ENCODE results near the gene MRGPRD.

MRGPRD gene

DNA sequence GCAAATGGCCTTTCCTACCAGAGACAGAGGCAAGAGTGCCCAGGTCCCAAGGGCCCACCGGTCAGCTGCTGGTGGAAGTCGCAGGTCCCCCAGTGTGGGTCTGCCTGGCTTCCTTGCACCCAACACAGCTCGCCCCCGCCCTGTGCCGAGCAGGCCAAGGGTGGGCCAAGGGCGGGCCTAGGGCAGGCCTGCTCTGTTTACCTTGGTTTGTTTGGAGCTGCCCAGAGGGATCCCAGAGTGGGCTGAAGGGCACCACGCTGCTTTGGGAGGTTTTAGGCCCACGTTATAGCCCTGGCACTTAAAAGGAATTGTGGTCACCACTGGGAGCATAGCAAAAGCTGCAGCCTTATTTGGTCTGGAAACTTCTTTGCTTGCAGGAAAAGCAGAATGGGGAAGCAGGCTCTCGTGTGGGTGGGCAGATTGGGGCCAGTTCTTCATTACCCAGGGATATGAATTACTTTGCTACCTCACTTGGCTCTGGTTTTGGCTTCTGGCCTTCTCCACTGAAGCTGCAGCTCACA lies 38.0 kb downstream of the MRGPRD start:
- TF ChIP-seq ZNF274 (IDR thresholded peaks at IDR 0.05; ENCODE audit: low read depth, low read length), result no peak
- no peak overlapping the region for H3K4me3 ChIP-seq (ENCODE audit: low read length)

- TF ChIP-seq ZNF274 (IDR thresholded peaks at IDR 0.05; ENCODE audit: low read depth, low read length), result no peak
- no peak overlapping the region for H3K4me3 ChIP-seq (ENCODE audit: low read length)
Observed at GRCh38 chr11:68942095-68942620, 38.6 kb downstream of the MRGPRD start.

DNA sequence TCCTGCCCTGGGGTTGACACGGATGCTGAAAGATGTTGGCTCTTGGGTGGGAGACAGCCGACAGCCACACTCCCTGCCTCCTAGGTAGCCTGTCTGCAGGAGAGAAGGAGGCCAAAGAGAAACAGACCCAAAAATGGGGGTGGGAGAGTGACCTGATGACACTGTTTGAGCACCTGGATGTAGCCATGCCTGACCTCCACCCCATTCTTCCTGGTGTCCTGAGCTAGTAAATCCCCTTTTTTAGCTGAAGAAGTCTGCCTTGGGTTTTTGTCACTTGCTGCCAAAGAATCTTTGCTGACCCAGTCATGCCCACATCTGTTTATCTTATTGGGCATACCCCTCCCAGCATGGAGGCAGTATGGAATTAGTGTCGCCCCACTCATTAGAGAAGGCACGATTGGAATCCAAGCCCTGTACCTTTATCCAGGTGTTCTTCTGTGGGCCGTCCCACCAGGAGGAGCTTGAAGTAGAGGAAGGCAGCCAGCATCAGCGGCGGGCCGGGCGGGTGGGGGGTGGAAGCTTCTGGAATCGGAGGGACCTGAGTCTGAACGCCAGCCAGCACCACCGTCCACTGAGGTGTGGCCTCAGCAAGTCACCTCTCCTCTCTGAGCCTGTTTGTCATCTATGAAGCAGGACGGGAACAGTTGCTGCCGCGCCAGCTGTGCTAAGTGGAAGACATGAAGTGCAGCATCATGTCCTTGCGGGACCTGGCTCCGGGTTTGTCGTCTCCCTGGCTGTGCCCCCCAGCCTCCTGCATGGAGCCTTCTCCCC lies 39.3 kb downstream of the MRGPRD start:
- H3K4me3 ChIP-seq (ENCODE audit: low read length), result no peak overlapping the region
- TF ChIP-seq ZNF274 (IDR thresholded peaks at IDR 0.05; ENCODE audit: low read depth, low read length), result no peak

- no peak for TF ChIP-seq ZNF274 (IDR thresholded peaks at IDR 0.05; ENCODE audit: low read depth, low read length)
Observed at GRCh38 chr11:68940651-68941323, 40.0 kb downstream of the MRGPRD start.

DNA sequence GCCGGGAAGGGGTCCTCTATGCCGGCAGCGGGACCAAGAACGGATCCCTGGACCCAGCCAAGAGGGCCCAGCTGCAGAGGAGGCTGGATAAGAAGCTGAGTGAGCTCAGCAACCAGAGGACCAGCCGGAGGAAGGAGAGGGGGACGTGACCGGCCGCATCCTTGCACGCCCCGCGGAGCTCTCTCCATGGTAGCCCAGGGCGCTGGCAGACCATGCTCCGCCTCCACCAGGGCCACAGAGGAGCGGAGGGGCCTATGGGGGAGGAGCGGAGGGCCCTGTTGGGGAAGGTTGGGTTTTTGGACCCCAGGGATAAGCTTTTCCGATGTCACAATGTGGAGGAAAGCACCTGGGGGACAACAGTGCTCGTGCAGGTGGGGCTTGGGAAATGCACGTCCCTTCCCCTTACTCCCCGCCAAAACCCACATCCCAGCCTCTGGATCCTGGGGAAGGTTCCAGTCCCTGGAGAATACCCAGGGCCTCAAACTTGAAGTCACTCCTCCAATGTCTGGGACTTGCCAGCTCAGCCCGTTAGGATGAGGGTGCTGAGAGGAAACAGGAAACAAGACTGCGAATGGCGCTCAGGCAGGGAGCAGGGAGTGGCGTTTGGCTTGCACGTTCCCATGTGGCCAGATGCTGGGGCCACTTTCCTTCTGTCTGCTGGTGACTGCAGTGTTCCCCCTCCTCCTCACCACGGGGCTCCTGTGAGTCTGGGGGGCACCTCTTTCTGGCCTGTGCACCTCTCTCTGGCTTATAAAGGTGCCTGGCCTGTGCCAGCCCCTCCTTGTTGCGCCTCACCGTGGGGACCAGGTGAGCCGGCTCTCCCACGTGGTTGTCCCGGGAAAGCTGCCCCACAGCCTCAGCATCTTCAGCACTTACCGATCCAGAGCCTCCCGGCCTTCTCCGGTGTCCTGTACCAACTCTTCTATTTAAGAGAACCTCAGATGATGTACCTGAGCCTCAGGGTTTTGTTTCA lies 40.9 kb downstream of the MRGPRD start:
- no peak for TF ChIP-seq ZNF274 (IDR thresholded peaks at IDR 0.05; ENCODE audit: low read depth, low read length)
- no peak overlapping the region for H3K4me3 ChIP-seq (ENCODE audit: low read length)

More at GRCh38 chr11:68940651-68941323, 40.0 kb downstream of the MRGPRD start:
- no peak overlapping the region for H3K4me3 ChIP-seq (ENCODE audit: low read length)

DNA sequence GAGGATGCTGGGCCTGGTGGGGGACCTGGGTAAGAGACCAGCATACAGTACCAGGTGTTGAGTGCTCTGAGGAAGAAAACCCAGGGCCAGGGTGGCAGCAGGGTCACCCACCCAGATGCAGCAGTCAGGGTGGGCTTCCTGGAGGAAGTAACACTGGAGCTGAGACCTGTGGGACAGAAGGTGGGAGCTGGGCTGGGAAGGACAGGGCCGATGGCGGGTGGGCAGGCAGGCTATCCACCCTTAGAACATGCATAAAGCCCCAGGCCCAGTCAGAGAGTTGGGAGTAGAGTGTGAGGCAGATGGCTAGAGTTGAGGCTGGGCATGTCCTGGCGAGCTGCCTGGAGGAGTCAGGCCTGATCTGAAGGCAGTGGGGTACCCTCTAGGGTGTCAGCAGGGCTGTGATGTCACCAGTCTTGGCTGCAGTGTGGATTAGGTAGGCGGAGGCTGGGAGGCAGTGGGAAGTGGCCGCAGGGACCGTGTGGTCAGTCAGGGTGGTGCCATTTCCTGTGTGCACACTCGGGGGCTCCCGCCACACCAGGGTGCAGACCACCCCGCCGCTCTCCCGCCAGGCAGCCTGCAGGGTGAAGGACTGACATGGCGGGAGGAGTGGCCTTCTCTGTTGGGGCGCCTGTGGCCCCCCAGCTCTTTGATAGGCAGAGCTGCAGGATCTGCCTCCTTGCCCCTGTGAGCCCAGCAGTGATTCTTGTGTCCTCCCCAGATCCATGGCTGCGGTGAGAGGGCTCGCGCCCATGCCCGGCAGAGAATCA lies 41.8 kb downstream of the MRGPRD start:
- no peak for TF ChIP-seq ZNF274 (IDR thresholded peaks at IDR 0.05; ENCODE audit: low read depth, low read length)
- H3K4me3 ChIP-seq (ENCODE audit: low read length), result no peak overlapping the region

DNA sequence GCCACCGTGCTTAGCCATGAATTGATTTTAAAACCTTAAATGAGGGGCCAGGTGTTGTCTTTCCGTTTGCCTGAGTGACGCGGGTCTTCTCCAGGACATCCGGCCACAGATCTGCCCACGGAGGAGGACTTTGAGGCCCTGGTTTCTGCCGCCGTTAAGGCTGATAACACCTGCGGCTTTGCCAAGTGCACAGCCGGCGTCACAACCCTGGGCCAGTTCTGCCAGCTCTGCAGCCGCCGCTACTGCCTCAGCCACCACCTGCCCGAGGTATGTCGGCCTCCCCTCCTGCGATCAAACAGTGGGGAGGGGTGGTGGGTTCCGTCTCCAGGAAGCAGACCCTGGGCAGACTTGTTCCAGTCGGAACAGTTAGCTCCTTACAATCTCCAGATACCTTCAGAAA lies 42.7 kb downstream of the MRGPRD start:
- H3K4me3 ChIP-seq (ENCODE audit: low read length), result no peak overlapping the region
- no peak for TF ChIP-seq ZNF274 (IDR thresholded peaks at IDR 0.05; ENCODE audit: low read depth, low read length)

GRCh38 chr11:68936676-68937620 lies 43.8 kb downstream of the MRGPRD start:
- TF ChIP-seq ZNF274 (IDR thresholded peaks at IDR 0.05; ENCODE audit: low read depth, low read length), result no peak
- no peak overlapping the region for H3K4me3 ChIP-seq (ENCODE audit: low read length)

DNA sequence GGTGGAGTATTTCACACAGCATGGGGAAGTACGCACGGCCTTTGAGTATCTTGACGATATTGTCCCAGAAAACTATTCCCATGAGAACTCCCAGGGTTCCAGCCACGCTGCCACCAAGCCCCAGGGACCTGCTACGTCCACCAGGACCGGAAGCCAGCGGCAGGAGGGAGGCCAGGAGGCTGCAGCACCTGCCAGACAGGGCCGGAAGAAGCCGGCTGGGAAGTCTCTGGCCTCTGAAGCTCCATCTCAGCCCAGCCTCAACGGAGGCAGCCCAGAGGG lies 44.5 kb downstream of the MRGPRD start:
- TF ChIP-seq ZNF274 (IDR thresholded peaks at IDR 0.05; ENCODE audit: low read depth, low read length), result no peak
- H3K4me3 ChIP-seq (ENCODE audit: low read length), result no peak overlapping the region

DNA sequence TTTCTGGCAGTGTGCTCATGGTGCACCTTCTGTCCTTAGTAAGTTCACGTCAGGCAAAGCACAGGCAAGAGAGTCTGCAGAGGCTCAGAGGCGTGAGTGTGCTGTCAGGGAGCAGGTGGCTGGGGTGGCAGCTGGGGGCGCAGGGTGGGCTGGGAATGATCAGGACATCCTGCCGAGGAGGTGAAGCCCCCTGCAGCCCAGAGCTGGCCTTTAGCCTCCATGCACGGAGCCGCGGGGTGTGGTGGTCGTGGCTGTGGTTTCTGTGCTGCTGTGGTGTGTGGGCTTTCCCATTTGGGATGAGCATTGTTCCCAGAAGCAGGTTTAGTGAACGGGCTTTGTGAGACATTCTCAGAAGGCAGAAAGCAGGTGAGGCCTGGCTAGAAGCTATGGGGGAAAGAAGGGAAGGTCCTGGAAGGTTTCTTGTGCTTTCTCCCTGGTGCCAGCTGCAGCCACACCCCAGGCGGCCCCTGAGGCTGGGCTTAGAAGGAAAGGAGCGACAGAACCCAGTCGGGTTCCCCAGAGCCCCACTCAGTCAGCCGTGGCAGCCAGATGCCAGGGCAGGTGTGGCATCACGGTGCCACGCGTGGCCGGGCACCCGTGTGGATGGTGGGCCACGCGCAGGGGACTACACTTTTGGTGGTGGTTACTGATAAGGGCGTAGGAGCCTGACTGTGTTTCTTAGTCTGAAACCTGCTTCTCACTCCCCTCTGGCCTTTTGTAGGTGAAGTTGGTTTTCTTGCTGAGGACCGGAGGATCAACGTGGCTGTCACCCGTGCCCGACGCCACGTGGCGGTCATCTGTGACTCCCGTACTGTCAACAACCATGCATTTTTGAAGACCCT lies 45.0 kb downstream of the MRGPRD start:
- no peak for TF ChIP-seq ZNF274 (IDR thresholded peaks at IDR 0.05; ENCODE audit: low read depth, low read length)
- H3K4me3 ChIP-seq (ENCODE audit: low read length), result no peak overlapping the region

DNA sequence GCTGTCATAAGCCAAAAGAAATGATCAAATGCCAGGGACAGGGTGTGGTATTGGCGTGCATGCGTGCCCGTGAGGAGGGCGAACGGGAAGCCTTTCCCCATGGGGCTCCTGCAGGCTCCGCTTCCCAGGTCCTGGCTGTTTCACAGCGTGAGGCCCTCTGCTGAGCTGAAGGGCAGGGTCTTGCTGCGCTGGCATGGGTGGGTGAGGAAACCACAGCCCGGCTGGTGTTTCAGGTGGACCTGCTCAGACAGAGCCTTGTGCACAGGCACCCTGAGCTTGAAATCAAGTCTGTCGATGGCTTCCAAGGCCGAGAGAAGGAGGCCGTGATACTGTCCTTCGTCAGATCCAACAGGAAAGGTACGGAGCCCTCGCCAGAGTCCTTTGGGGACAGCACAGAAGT lies 45.7 kb downstream of the MRGPRD start:
- no peak for TF ChIP-seq ZNF274 (IDR thresholded peaks at IDR 0.05; ENCODE audit: low read depth, low read length)
- H3K4me3 ChIP-seq (ENCODE audit: low read length), result no peak overlapping the region

- no peak for TF ChIP-seq ZNF274 (IDR thresholded peaks at IDR 0.05; ENCODE audit: low read depth, low read length)
- H3K4me3 ChIP-seq (ENCODE audit: low read length), result no peak overlapping the region
Observed at GRCh38 chr11:68934666-68935065, 46.1 kb downstream of the MRGPRD start.
